AG09309 (cell line): ENCODE measurements around the gene TLE7.
A peak's percentile ranks its signal among the peaks of the same experiment; 100 is the strongest.

ENCODE experiments used
- DNase-seq: peaks from one replicate; pipeline ENCODE4 v3.0.0-alpha.2; 2010; ENCODE audit warnings: low read depth
- H3K4me3 ChIP-seq: 2 replicates; pipeline ENCODE4 v1.5.1; 2011; ENCODE audit warnings: mild to moderate bottlenecking, low read depth, low read length, moderate library complexity; ENCODE audit not compliant: control insufficient read depth
- TF ChIP-seq, protein P1 (sequence below): IDR thresholded peaks from 2 replicates; pipeline ENCODE4 v1.5.1; 2011; ENCODE audit warnings: mild to moderate bottlenecking, low read depth, low read length, inconsistent platforms; ENCODE audit not compliant: insufficient read depth, control insufficient read depth; ENCODE audit errors: missing control alignments

The TLE7 gene

DNA sequence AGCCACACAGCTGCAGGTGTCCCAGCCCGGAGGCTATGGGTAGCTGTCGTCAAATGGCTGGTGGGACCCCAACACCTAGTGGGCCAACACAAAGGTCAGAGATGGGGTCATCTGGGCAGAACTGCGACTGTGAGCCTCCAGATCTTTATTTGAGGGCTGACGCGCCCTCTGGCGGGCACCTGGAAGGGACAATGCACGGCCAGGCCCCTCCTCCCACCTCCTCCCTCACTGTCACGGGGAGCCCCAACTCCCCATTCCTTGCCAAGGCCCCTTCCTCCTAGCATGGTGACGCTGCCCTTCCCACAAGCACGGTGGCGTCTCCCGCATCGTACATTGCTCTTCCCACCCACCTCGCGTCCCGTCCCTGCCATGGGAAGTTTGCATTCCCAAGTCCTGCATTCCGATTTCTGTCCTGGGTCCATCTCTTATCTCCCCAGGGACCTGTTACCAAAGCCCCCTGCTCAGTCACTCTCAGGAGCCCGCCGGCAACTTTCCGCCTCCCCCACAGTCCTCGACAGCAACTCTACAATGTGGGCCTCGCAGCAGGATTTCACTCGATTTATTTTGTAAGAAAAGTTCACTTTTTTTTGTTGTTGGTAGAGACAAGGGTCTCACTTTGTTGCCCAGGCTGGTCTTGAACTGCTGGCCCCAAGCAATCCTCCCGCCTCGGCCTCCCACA lies 1.0 kb downstream of the TLE7 start:
- TF ChIP-seq, protein P1, sequence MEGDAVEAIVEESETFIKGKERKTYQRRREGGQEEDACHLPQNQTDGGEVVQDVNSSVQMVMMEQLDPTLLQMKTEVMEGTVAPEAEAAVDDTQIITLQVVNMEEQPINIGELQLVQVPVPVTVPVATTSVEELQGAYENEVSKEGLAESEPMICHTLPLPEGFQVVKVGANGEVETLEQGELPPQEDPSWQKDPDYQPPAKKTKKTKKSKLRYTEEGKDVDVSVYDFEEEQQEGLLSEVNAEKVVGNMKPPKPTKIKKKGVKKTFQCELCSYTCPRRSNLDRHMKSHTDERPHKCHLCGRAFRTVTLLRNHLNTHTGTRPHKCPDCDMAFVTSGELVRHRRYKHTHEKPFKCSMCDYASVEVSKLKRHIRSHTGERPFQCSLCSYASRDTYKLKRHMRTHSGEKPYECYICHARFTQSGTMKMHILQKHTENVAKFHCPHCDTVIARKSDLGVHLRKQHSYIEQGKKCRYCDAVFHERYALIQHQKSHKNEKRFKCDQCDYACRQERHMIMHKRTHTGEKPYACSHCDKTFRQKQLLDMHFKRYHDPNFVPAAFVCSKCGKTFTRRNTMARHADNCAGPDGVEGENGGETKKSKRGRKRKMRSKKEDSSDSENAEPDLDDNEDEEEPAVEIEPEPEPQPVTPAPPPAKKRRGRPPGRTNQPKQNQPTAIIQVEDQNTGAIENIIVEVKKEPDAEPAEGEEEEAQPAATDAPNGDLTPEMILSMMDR: peak; percentile 11
- no peak for DNase-seq
- no peak overlapping the region for H3K4me3 ChIP-seq

DNA sequence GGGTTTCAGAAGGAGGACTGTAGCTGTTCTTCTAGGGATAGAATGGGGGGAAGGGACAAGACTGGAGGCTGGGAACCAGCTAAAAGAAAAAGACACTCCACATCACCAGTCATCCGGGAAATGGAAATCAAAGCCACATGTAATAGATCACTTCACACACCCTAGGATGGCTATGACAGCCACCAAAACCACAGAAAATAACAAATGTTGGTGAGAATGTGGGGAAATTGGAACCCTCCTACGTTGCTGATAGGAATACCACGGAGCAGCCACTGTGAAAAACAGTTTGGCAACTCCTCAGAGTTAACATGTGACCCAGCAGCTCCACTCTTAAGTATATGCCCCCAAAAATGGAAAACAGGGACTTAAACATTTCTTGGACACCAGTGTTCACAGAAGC lies 2.3 kb downstream of the TLE7 start:
- no peak for DNase-seq
- TF ChIP-seq, protein P1: no peak
- no peak overlapping the region for H3K4me3 ChIP-seq

DNA sequence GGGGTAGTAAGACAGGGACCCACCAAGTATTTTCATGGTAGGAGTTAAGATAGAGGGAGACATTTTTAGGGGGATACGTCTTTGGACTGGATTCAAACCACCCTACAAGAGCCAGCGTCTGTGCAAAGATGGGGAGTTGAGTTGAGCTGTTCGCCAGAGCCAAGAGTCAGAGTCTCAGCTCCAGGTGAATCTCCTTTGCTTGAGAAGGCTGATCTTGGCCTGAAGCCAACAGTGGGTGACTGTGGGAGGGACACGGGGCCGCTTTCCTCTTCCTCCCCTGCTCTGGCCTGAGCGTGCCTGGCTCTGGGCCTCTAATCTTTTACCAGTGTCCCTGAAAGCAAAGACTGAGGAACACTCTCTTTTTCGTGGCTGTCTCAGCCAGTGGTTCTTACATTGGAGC lies 5.4 kb downstream of the TLE7 start:
- DNase-seq: no peak
- H3K4me3 ChIP-seq: no peak overlapping the region
- TF ChIP-seq, protein P1: no peak

DNA sequence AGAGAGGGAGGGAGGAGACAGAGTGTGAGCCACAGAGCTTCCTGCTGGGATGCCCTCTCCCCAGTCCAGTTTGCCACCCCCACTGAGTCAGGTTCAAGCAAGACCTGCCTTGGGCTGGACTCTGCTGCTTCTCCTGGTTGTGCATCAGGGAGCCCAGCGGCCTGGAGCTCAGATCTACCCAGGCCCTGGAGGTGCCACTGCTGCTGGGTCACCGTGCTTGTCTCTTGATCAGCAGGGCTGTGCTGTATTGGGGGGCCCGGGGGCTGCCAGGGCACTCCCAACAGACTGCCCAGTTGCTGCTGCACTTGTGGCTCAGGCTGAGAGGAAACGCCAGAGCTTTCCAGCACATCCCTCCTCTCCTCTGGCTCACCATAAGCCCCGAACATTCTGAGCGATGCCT lies 8.9 kb downstream of the TLE7 start:
- TF ChIP-seq, protein P1: no peak
- no peak for DNase-seq
- H3K4me3 ChIP-seq: no peak overlapping the region

DNA sequence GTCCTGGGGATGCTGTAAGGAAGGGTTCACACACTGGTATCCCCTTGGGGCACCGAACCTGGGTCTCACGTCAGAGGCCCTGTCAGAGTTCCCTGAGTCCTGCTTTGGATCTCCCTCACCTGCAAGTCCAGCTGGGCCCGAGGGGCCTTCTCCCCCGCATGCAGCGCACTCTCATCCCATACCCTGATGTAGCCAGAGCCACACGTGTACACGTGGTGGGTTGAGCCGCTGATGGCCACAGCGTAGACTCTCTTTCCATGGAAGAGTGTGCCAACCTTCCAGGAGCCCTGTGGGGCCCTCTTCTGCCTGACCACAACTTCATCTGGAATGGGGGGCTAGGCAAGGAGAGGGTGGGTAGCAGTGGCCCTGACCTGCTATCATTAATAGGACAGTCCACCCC lies 9.9 kb downstream of the TLE7 start:
- TF ChIP-seq, protein P1: no peak
- H3K4me3 ChIP-seq: no peak overlapping the region
- DNase-seq: no peak

DNA sequence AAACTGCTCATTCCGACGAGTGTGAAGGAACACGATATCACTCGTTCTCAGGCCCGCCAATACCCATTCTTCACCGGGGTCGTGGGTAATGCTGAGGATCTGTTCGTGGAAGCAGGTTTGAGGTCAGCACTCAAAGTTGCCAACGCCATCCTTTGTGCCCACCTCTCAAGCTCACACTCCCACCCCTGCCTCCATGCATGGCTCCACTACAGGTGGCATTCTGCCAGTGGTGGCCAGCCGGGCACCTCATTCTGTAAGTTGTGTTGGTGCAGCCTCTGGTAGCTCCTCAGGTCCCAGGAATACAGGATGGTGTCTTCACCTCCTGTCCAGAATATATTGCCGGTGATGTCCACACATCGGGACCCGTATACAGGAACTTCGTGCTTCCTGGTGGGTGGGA lies 10.7 kb downstream of the TLE7 start:
- TF ChIP-seq, protein P1: no peak
- DNase-seq: no peak
- H3K4me3 ChIP-seq: no peak overlapping the region
